GM12801 (cell line): Measurements from ENCODE around the gene VEGFA.

Experiments
- TF ChIP-seq, protein P1 (sequence below): IDR thresholded peaks from one replicate; pipeline ENCODE4 v1.5.1; 2011; ENCODE audit warnings: control low read depth; ENCODE audit not compliant: insufficient read length; ENCODE audit errors: extremely low read depth

Gene VEGFA

DNA sequence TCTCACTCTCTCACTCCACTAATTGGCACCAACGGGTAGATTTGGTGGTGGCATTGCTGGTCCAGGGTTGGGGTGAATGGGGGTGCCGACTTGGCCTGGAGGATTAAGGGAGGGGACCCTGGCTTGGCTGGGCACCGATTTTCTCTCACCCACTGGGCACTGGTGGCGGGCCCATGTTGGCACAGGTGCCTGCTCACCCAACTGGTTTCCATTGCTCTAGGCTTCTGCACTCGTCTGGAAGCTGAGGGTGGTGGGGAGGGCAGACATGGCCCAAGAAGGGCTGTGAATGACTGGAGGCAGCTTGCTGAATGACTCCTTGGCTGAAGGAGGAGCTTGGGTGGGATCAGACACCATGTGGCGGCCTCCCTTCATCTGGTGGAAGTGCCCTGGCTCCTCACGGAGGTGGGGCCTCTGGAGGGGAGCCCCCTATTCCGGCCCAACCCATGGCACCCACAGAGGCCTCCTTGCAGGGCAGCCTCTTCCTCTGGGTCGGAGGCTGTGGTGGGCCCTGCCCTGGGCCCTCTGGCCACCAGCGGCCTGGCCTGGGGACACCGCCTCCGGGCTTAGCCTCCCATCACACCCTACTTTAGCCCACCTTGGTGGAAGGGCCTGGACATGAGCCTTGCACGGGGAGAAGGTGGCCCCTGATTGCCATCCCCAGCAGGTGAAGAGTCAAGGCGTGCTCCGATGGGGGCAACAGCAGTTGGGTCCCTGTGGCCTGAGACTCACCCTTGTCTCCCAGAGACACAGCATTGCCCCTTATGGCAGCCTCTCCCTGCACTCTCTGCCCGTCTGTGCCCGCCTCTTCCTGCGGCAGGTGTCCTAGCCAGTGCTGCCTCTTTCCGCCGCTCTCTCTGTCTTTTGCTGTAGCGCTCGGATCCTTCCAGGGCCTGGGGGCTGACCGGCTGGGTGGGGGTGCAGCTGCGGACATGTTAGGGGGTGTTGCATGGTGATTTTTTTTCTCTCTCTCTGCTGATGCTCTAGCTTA lies 11.2 kb downstream of the VEGFA start:
- TF ChIP-seq, protein P1, sequence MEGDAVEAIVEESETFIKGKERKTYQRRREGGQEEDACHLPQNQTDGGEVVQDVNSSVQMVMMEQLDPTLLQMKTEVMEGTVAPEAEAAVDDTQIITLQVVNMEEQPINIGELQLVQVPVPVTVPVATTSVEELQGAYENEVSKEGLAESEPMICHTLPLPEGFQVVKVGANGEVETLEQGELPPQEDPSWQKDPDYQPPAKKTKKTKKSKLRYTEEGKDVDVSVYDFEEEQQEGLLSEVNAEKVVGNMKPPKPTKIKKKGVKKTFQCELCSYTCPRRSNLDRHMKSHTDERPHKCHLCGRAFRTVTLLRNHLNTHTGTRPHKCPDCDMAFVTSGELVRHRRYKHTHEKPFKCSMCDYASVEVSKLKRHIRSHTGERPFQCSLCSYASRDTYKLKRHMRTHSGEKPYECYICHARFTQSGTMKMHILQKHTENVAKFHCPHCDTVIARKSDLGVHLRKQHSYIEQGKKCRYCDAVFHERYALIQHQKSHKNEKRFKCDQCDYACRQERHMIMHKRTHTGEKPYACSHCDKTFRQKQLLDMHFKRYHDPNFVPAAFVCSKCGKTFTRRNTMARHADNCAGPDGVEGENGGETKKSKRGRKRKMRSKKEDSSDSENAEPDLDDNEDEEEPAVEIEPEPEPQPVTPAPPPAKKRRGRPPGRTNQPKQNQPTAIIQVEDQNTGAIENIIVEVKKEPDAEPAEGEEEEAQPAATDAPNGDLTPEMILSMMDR, result no peak

GRCh38 chr6:43781941-43782704 lies 12.1 kb downstream of the VEGFA start:
- TF ChIP-seq, protein P1, result no peak

DNA sequence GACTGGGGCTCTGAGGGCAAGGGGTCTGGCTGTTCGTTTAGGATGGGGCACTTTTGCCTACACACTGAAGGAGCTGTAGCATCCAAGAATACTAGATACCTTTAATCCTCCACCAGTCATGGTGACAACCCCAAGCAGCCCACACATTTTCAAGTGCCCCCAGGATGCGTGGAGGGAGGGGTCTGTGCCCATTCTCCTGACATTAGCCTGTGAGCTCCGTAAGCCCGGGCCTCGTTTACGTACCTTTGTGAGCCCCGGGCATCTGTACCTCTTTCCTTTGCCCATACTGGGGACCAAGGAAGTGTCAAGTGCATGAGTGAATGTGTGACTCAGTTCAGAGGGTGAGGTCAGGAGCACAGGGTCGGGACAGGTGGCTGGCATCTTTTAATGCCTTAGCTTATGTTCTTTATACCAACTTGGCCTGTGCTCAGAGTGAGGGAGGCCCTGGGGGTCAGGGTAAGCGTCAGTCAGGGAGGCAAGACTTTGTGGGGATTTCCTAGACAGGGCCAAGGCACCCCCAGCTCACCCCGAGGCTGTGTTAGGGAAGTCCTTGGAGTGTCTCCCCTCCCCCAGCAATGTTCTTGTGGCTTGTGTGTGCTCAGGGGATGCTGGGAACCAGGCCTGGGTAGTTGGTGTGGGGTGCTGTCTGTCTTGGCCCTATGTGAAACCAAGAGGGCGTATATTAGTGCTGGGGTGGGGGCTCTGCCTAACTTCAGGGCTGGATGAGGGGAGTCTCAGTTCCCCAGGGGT lies 12.9 kb downstream of the VEGFA start:
- TF ChIP-seq, protein P1, result no peak

DNA sequence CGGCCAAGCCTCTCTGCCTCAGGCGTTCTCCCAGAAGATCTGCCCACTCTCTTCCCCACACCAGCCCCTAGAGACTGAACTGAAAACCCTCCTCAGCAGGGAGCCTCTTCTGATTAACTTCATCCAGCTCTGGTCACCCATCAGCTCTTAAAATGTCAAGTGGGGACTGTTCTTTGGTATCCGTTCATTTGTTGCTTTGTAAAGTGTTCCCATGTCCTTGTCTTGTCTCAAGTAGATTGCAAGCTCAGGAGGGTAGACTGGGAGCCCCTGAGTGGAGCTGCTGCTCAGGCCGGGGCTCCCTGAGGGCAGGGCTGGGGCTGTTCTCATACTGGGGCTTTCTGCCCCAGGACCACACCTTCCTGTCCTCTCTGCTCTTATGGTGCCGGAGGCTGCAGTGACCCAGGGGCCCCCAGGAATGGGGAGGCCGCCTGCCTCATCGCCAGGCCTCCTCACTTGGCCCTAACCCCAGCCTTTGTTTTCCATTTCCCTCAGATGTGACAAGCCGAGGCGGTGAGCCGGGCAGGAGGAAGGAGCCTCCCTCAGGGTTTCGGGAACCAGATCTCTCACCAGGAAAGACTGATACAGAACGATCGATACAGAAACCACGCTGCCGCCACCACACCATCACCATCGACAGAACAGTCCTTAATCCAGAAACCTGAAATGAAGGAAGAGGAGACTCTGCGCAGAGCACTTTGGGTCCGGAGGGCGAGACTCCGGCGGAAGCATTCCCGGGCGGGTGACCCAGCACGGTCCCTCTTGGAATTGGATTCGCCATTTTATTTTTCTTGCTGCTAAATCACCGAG lies 14.2 kb downstream of the VEGFA start:
- TF ChIP-seq, protein P1, result no peak

DNA sequence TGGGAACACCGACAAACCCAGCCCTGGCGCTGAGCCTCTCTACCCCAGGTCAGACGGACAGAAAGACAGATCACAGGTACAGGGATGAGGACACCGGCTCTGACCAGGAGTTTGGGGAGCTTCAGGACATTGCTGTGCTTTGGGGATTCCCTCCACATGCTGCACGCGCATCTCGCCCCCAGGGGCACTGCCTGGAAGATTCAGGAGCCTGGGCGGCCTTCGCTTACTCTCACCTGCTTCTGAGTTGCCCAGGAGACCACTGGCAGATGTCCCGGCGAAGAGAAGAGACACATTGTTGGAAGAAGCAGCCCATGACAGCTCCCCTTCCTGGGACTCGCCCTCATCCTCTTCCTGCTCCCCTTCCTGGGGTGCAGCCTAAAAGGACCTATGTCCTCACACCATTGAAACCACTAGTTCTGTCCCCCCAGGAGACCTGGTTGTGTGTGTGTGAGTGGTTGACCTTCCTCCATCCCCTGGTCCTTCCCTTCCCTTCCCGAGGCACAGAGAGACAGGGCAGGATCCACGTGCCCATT lies 15.3 kb downstream of the VEGFA start:
- TF ChIP-seq, protein P1, result no peak

DNA sequence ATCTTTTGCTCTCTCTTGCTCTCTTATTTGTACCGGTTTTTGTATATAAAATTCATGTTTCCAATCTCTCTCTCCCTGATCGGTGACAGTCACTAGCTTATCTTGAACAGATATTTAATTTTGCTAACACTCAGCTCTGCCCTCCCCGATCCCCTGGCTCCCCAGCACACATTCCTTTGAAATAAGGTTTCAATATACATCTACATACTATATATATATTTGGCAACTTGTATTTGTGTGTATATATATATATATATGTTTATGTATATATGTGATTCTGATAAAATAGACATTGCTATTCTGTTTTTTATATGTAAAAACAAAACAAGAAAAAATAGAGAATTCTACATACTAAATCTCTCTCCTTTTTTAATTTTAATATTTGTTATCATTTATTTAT lies 15.9 kb downstream of the VEGFA start:
- TF ChIP-seq, protein P1, result no peak
